K562 (cell line): ENCODE results near the gene DGCR8. TPM values are rescaled to one million over a fixed set of nuclear protein-coding genes. Genes with fewer than 3 reads are reported as not detected.

Experiments
- CAMTA2 ChIP-seq: fragments of 250-450 bp; sonication (Bioruptor Pico); conservative IDR thresholded peaks from 2 replicates; pipeline ENCODE4 v1.5.1; 2022
- ELK3 ChIP-seq: fragments of 450-650 bp; formaldehyde crosslinking; IDR thresholded peaks from 2 replicates; pipeline ENCODE4 v1.4.0; 2020; ENCODE audit warnings: mild to moderate bottlenecking
- FIP1L1 ChIP-seq: fragments of 200-400 bp; formaldehyde crosslinking; IDR thresholded peaks from 2 replicates; pipeline ENCODE4 v1.6.1; 2018; ENCODE audit warnings: mild to moderate bottlenecking, low read depth, low read length; ENCODE audit not compliant: poor library complexity, severe bottlenecking
- HCFC1 ChIP-seq: IDR thresholded peaks from 2 replicates; pipeline ENCODE4 v1.6.1; 2012; ENCODE audit warnings: low read depth, low read length, improper control_type of control experiment
- KLF13 ChIP-seq: fragments of 450-650 bp; IDR thresholded peaks from 2 replicates; pipeline ENCODE4 v1.6.1; 2016; ENCODE audit warnings: missing genetic modification characterization, low read depth, mild to moderate bottlenecking, missing compliant biosample characterization, moderate library complexity, borderline replicate concordance
- MLLT1 ChIP-seq, 2 experiments: fragments of 450-650 bp; IDR thresholded peaks; 2 replicates each; pipeline ENCODE4 v1.6.1; 2016
- NKRF ChIP-seq: fragments of 450-650 bp; IDR thresholded peaks from 2 replicates; pipeline ENCODE4 v1.6.1; 2016; ENCODE audit warnings: borderline replicate concordance
- RB1 ChIP-seq: fragments of 450-650 bp; IDR thresholded peaks from 2 replicates; pipeline ENCODE4 v1.6.1; 2017; ENCODE audit warnings: low read depth, mild to moderate bottlenecking
- RBM25 ChIP-seq: fragments of 200-400 bp; formaldehyde crosslinking; IDR thresholded peaks from 2 replicates; pipeline ENCODE4 v1.6.1; 2018; ENCODE audit warnings: low read length, low read depth, moderate library complexity; ENCODE audit not compliant: severe bottlenecking
- TAF15 ChIP-seq: fragments of 200-400 bp; formaldehyde crosslinking; IDR thresholded peaks from 2 replicates; pipeline ENCODE4 v1.6.1; 2017; ENCODE audit warnings: mild to moderate bottlenecking, low read depth, low read length, moderate library complexity
- ZBED1 ChIP-seq: IDR thresholded peaks from 2 replicates; pipeline ENCODE4 v1.6.1; 2014
- ZBTB26 ChIP-seq: fragments of 450-650 bp; formaldehyde crosslinking; IDR thresholded peaks from 2 replicates; pipeline ENCODE4 v1.4.0; 2022; ENCODE audit warnings: missing genetic modification characterization
- ZC3H8 ChIP-seq: fragments of 450-650 bp; IDR thresholded peaks from 2 replicates; pipeline ENCODE4 v1.6.1; 2017
- ZNF121 ChIP-seq: sonication (generic); formaldehyde crosslinking; conservative IDR thresholded peaks from 2 replicates; pipeline ENCODE4 v1.8.0; 2022; ENCODE audit warnings: missing genetic modification reagents
- ZNF76 ChIP-seq: fragments of 250-450 bp; sonication (Bioruptor Pico); IDR thresholded peaks from 2 replicates; pipeline ENCODE4 v1.4.0; 2020; ENCODE audit warnings: mild to moderate bottlenecking, moderate library complexity, borderline replicate concordance
- ZNF766 ChIP-seq: fragments of 200-800 bp; sonication (Bioruptor generic); conservative IDR thresholded peaks from 2 replicates; pipeline ENCODE4 v1.6.1; 2016; ENCODE audit warnings: missing genetic modification characterization, missing compliant biosample characterization
- polyA plus RNA-seq, 8 experiments: library from polyadenylated mRNA; depleted of rRNA in 4 of 8; stranded (reverse) in 5 of 8; unstranded in 3 of 8; fragments of >200 nt; fragmentation: Nextera tagmentation in 2 of 8; fragmentation: Illumina TruSeq in 1 of 8; extraction: Ambion mirVana in 2 of 8; extraction: Trizol in 1 of 8; gene quantifications; 2 replicates each; pipeline versions ENCODE4 v1.2.1 to v1.2.3, GENCODE V29; 2011 to 2014; ENCODE audit warnings: inconsistent platforms in 1 of 8, missing spikeins in 1 of 8
- total RNA-seq, 7 experiments: library from RNA; depleted of rRNA in 6 of 7; stranded (reverse); fragments of >200 nt in 6 of 7; fragmentation: Illumina TruSeq in 2 of 7; extraction: Trizol in 2 of 7; gene quantifications; 2 replicates each; pipeline versions ENCODE4 v1.2.1 to v1.2.3, GENCODE V29; 2011 to 2021; ENCODE audit warnings: low replicate concordance in 1 of 7
- TF ChIP-seq, protein P1 (sequence below): fragments of 450-650 bp; IDR thresholded peaks from 2 replicates; pipeline ENCODE4 v1.6.1; 2016; ENCODE audit warnings: antibody characterized with exemption
- TF ChIP-seq, protein P2 (sequence below): IDR thresholded peaks from 2 replicates; pipeline ENCODE4 v1.6.1; 2011; ENCODE audit warnings: borderline replicate concordance, low read depth, mild to moderate bottlenecking, moderate library complexity, low read length; ENCODE audit not compliant: insufficient read depth, poor library complexity, severe bottlenecking

The DGCR8 gene
- total and polyA plus RNA-seq, 9 of the 15 experiments (the other 6 are each of a cell fraction or from before 2014, with no cell fraction given), result 5.9 to 144 (median 80.1) TPM

DNA sequence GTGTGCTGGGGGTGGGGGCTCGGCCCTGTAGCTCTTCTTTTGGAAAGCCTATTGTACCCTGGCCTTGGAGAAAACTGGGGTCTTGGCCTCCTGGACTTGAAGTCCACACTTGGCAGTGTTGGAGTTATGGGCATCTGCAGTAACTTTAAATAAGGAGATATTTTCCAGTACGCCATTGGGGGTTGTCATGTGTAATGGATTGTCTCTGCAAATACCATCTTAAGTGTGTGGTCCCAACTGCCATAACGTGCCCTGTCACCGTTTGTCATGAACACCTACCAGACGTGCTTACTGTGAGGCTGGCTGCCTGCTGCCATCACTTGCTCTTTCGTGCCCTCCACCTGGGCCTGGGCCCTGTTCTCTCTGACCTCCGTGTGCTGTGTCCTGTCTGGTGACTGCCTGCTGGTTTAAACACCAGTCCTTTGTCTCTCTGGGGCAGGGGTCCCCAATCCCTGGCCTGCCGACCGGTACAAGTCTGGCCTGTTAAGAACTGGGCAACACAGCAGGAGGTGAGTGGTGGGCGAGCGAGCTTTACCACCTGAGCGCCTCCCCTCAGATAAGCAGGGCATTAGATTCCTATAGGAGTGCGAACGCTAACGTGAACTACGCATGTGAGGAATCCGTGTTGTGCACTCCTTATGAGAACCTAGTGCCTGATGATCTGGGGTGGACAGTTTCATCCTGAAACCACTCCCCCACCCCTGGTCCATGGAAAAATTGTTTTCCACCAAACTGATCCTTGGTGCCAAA lies 48.0 kb downstream of the DGCR8 start (continued):
- TF ChIP-seq RBM25, result no peak
- no peak for TF ChIP-seq TAF15
- TF ChIP-seq RB1, result peak; percentile 22; the same call in 1 of the 2 replicates
- 0 out of 2 replicates have a peak, but pooled peaks have one; percentile 10 for TF ChIP-seq KLF13 (tag)
- no peak for TF ChIP-seq ZNF121 (CRISPR knock-in tag)
- no peak for TF ChIP-seq CAMTA2
- no peak for TF ChIP-seq ZNF766 (CRISPR knock-in tag)
- no peak for TF ChIP-seq ZC3H8
- no peak for TF ChIP-seq NKRF
- TF ChIP-seq ZBTB26 (CRISPR knock-in tag), result no peak
- no peak for TF ChIP-seq ELK3 (CRISPR knock-in tag)
- peak; percentile 17 for TF ChIP-seq FIP1L1
- no peak for TF ChIP-seq HCFC1
- TF ChIP-seq MLLT1 (IDR thresholded peaks at IDR 0.05), result no peak
- no peak for TF ChIP-seq ZNF76
- TF ChIP-seq, protein P1, sequence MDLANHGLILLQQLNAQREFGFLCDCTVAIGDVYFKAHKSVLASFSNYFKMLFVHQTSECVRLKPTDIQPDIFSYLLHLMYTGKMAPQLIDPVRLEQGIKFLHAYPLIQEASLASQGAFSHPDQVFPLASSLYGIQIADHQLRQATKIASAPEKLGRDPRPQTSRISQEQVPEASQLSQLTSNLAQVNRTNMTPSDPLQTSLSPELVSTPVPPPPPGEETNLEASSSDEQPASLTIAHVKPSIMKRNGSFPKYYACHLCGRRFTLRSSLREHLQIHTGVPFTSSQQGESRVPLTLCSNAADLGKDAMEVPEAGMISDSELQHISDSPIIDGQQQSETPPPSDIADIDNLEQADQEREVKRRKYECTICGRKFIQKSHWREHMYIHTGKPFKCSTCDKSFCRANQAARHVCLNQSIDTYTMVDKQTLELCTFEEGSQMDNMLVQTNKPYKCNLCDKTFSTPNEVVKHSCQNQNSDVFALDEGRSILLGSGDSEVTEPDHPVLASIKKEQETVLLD, result peak; percentile 40; the same call in 1 of the 2 replicates
- TF ChIP-seq, protein P2, sequence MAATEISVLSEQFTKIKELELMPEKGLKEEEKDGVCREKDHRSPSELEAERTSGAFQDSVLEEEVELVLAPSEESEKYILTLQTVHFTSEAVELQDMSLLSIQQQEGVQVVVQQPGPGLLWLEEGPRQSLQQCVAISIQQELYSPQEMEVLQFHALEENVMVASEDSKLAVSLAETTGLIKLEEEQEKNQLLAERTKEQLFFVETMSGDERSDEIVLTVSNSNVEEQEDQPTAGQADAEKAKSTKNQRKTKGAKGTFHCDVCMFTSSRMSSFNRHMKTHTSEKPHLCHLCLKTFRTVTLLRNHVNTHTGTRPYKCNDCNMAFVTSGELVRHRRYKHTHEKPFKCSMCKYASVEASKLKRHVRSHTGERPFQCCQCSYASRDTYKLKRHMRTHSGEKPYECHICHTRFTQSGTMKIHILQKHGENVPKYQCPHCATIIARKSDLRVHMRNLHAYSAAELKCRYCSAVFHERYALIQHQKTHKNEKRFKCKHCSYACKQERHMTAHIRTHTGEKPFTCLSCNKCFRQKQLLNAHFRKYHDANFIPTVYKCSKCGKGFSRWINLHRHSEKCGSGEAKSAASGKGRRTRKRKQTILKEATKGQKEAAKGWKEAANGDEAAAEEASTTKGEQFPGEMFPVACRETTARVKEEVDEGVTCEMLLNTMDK, result peak; percentile 0
- peak; percentile 35 for TF ChIP-seq ZBED1
